BJ (cell line): Measurements from ENCODE around the gene LRBA. TPM values are rescaled to one million over a fixed set of nuclear protein-coding genes. Genes with fewer than 3 reads are reported as not detected.

Experiments
- CTCF ChIA-PET: fragments of 350-600 bp; formaldehyde crosslinking; extraction: SDS; loops from one replicate; lab custom pipeline; 2021; ENCODE audit warnings: antibody characterized with exemption, inconsistent platforms; lab: Yijun Ruan, JAX
- POLR2A ChIA-PET: fragments of 300-600 bp; sonication (Branson Sonifier 250); formaldehyde crosslinking; extraction: SDS; loops from one replicate; lab custom pipeline; 2021; ENCODE audit warnings: antibody characterized with exemption; lab: Charles Lee
- DNase-seq: peaks from one replicate; pipeline ENCODE4 v3.0.0-alpha.2; 2011; ENCODE audit warnings: low read depth
- H3K27me3 ChIP-seq: 2 replicates; pipeline ENCODE4 v1.6.0; 2011; ENCODE audit warnings: low read length; ENCODE audit not compliant: control insufficient read depth, insufficient read depth
- H3K36me3 ChIP-seq: 2 replicates; pipeline ENCODE4 v1.5.1; 2011; ENCODE audit warnings: low read length; ENCODE audit not compliant: control insufficient read depth, insufficient read depth
- H3K4me3 ChIP-seq: 2 replicates; pipeline ENCODE4 v1.5.1; 2011; ENCODE audit warnings: low read depth, mild to moderate bottlenecking, control low read depth, low read length
- CTCF ChIP-seq: IDR thresholded peaks from 2 replicates; pipeline ENCODE4 v1.5.1; 2011; ENCODE audit warnings: low read depth, mild to moderate bottlenecking, control low read depth, inconsistent platforms, low read length, moderate library complexity; ENCODE audit not compliant: insufficient read depth
- polyA plus RNA-seq: library from polyadenylated mRNA; depleted of rRNA; stranded (reverse); fragments of >200 nt; gene quantifications from 2 replicates; pipeline ENCODE4 v1.2.3, GENCODE V29; 2011

Gene LRBA
- polyA plus RNA-seq, 1 experiment: 8.2 TPM

DNA sequence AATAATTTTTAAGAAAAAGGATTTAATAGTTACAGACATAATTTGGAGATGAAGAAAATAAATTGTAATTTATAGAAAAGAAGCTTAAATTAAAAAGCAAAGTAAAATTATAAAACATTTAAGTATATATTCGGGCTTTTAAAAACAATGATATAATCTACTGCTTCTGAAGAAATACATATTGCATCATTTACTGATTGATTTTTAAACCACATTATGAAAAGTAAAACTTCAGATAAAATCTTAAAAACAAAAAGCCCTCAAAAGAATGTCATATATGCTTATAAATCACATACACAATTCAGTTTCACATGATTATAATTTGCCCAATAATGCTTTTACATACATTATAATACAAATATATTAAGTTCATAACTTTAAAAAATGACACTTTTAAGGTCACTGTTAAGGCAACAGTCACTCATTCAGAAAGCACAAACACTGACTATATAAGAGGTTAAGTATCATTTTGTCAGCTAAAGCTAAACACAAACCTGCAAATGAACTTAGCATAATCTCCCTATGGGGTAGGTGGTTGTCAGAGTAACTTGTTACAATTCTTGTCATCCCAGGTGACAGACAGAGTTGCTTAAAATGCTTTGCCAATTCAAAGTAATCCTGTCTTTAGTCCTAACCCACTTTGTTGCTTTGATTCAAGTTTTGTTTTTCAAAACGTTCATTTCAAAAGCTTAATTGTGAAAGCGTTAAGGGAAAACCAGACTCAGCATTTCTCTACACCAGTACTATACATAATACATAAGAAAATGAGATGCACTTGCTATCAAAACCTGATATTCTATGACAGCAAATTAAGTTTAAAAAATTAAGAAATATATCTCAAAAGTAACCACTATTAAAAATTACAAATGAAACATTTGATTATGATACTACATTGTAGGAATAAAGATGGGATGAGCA is 523.7 kb downstream of the LRBA start:
- H3K4me3 ChIP-seq: no peak overlapping the region
- ChIA-PET CTCF (interaction anchor here (0.6 kb wide), 1 partner anchor 647 kb away, joined by 4 read pairs; no protein-coding TSS in a partner anchor), POLR2A (no interaction called here)
- H3K27me3 ChIP-seq: no peaks in the 10 kb centered on the region
- DNase-seq: no peak
- H3K36me3 ChIP-seq: no peaks in the 10 kb centered on the region
- no peak for TF ChIP-seq CTCF

GRCh38 chr4:150482581-150482980 is 532.5 kb downstream of the LRBA start:
- no peak for DNase-seq
- H3K27me3 ChIP-seq: no peaks in the 10 kb centered on the region
- no peak for TF ChIP-seq CTCF
- no peaks in the 10 kb centered on the region; the same call in 1 of the 2 replicates for H3K36me3 ChIP-seq
- H3K4me3 ChIP-seq: no peak overlapping the region
- POLR2A ChIA-PET: no interaction called here
- CTCF ChIA-PET: no interaction called here

DNA sequence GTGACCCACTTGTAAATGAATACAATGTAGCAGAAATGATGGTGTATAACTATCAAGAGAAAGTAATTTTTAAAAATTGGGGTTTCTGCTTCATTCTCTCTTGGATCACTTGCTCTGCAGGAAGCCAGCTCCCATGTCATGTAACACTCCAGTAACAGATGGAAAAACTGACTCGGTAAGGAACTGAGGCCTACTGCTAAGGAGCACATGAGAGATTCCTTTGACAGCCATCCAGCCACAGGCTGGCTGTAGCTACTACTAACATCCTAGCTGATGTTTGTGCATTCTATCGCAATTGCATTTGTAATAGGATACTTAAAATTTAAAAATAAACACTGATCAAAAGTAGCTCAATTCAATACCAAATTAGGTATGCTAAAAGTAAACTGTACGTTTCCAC is 535.4 kb downstream of the LRBA start:
- ChIA-PET POLR2A (no interaction called here), CTCF (interaction anchor here (0.8 to 0.9 kb wide), 3 partner anchors 19 to 144 kb away, joined by 3 to 4 read pairs (median 3); no protein-coding TSS in a partner anchor)
- Histone ChIP-seq H3K36me3 (no peaks in the 10 kb centered on the region; the same call in 1 of the 2 replicates), H3K27me3 (no peaks in the 10 kb centered on the region), H3K4me3 (no peak overlapping the region)
- no peak for TF ChIP-seq CTCF
- no peak for DNase-seq

DNA sequence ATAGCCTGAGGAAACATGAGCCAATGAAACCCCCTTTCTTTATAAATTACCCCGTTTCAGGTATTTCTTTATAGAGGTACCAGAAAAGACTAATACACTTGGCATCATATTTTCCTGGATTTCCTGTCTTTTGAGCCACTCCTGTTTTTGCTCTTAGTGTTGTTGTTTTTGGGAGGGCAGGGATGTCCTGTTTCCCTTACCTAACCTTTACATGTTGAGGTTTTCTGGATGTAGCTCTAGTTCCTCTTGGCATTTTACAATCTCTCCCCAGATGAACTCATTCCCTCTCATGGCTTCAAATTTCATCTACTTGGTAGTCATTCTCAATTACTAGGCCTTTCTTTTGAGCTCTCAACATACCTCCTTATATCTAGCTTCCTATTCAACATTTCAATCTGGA is 537.2 kb downstream of the LRBA start:
- Histone ChIP-seq H3K27me3 (no peaks in the 10 kb centered on the region), H3K36me3 (no peaks in the 10 kb centered on the region; the same call in 1 of the 2 replicates), H3K4me3 (no peak overlapping the region)
- ChIA-PET POLR2A (no interaction called here), CTCF (no interaction called here)
- TF ChIP-seq CTCF: no peak
- DNase-seq: no peak

GRCh38 chr4:150476776-150477175 is 538.3 kb downstream of the LRBA start:
- Histone ChIP-seq H3K27me3 (no peaks in the 10 kb centered on the region), H3K36me3 (no peaks in the 10 kb centered on the region; the same call in 1 of the 2 replicates), H3K4me3 (no peak overlapping the region)
- CTCF ChIA-PET: no interaction called here
- POLR2A ChIA-PET: no interaction called here
- no peak for DNase-seq
- TF ChIP-seq CTCF: no peak
